Tibial nerve (tissue), 4 donors: Measurements from ENCODE around the gene HERC6. TPM values are rescaled to one million over a fixed set of nuclear protein-coding genes. Genes with fewer than 3 reads are reported as not detected.
"Not testable (repeated sequence)": the region's sequence is repeated elsewhere in the genome, so short reads cannot be mapped to it uniquely, and the experiment has no call there.

Experiments
- DNase-seq, 2 donors: peaks; one replicate each; pipeline ENCODE4 v3.0.0-alpha.2; 2019; ENCODE audit warnings: low spot score in 2 of 2
- H3K27ac ChIP-seq, 4 donors: fragments of 200-600 bp; sonication (generic) in 3 of 4; one replicate each; pipeline ENCODE4 v1.5.1; 2017 to 2019; ENCODE audit warnings: mild to moderate bottlenecking in 1 of 4
- H3K27me3 ChIP-seq, 2 donors: fragments of 200-600 bp; sonication (generic) in 1 of 2; one replicate each; pipeline versions ENCODE4 v1.5.1 to v1.6.0; 2017 to 2019
- H3K36me3 ChIP-seq, 3 donors: fragments of 200-600 bp; sonication (generic); one replicate each; pipeline ENCODE4 v1.5.1; 2018 to 2019
- H3K4me1 ChIP-seq, 4 donors: fragments of 200-600 bp; sonication (generic) in 3 of 4; one replicate each; pipeline ENCODE4 v1.5.1; 2017 to 2019
- H3K4me3 ChIP-seq, 4 donors: fragments of 200-600 bp; sonication (generic) in 3 of 4; one replicate each; pipeline ENCODE4 v1.5.1; 2017 to 2019; ENCODE audit warnings: mild to moderate bottlenecking in 1 of 4, moderate library complexity in 1 of 4
- H3K9me3 ChIP-seq, 4 donors: fragments of 200-600 bp; sonication (generic) in 3 of 4; one replicate each; pipeline ENCODE4 v1.5.1; 2017 to 2019
- CTCF ChIP-seq, 5 experiments: fragments of 200-600 bp in 3 of 5; fragments of 450-650 bp in 2 of 5; sonication (generic) in 3 of 5; IDR thresholded peaks; one replicate each; pipeline ENCODE4 v1.5.1; 2016 to 2019; ENCODE audit warnings: antibody characterized with exemption in 5 of 5, mild to moderate bottlenecking in 3 of 5, moderate library complexity in 2 of 5
- EP300 ChIP-seq, 2 donors: sonication (generic); formaldehyde crosslinking; IDR thresholded peaks; one replicate each; pipeline ENCODE4 v1.6.1; 2017; ENCODE audit warnings: antibody characterized with exemption in 2 of 2, mild to moderate bottlenecking in 1 of 2
- POLR2A ChIP-seq, 2 donors: fragments of 450-650 bp; IDR thresholded peaks; one replicate each; pipeline ENCODE4 v1.6.1; 2017; ENCODE audit warnings: antibody characterized with exemption in 2 of 2, mild to moderate bottlenecking in 2 of 2, moderate library complexity in 2 of 2
- WGBS, 2 donors: methylation state at CpG; one replicate each; pipeline ENCODE4 v1.1.5; 2018; 5-methylcytosine and 5-hydroxymethylcytosine counted together
- total RNA-seq, 4 donors: library from RNA; depleted of rRNA; stranded (reverse); fragments of >200 nt; gene quantifications; one replicate each; pipeline ENCODE4 v1.1.0, GENCODE V29; 2016

Gene HERC6
- total RNA-seq, 4 donors from 2014 or later = 6.0 to 19.2 (median 13.2) TPM

GRCh38 chr4:88359558-88359957 lies 19.1 kb upstream of the HERC6 start:
- 94 to 95% methylated on average over 10 of the region's 10 CpGs for whole genome bisulfite sequencing, 2 donors
- DNase-seq = no peak

GRCh38 chr4:88360256-88360655 lies 18.4 kb upstream of the HERC6 start:
- 79 to 90% methylated on average over 7 of the region's 7 CpGs for WGBS, 2 donors
- no peak for DNase-seq
- H3K4me3 ChIP-seq = no peak overlapping the region
- no peaks in the 10 kb centered on the region for H3K27me3 ChIP-seq
- TF ChIP-seq EP300 (IDR thresholded peaks at IDR 0.05) = no peak
- H3K27ac ChIP-seq = no peak overlapping the region
- H3K4me1 ChIP-seq = no peaks in the 10 kb centered on the region
- peaks cover 0 to 10% (median 0%) of the 10 kb centered on the region in 4 donors for H3K9me3 ChIP-seq
- no peaks in the 10 kb centered on the region for H3K36me3 ChIP-seq

More at GRCh38 chr4:88359558-88359957, 19.1 kb upstream of the HERC6 start:
- no peak overlapping the region for H3K4me3 ChIP-seq
- no peaks in the 10 kb centered on the region for H3K4me1 ChIP-seq
- H3K27me3 ChIP-seq = no peaks in the 10 kb centered on the region
- H3K9me3 ChIP-seq = peaks cover 0 to 11% (median 0%) of the 10 kb centered on the region in 4 donors
- no peaks in the 10 kb centered on the region for H3K36me3 ChIP-seq
- TF ChIP-seq EP300 (IDR thresholded peaks at IDR 0.05) (no peak), POLR2A (IDR thresholded peaks at IDR 0.05) (no peak), CTCF (IDR thresholded peaks at IDR 0.05) (no peak)
- no peak overlapping the region for H3K27ac ChIP-seq

GRCh38 chr4:88360791-88361190 lies 17.9 kb upstream of the HERC6 start:
- Histone ChIP-seq H3K27me3 (no peaks in the 10 kb centered on the region), H3K4me3 (no peak overlapping the region), H3K9me3 (peaks cover 0 to 6% (median 0%) of the 10 kb centered on the region in 4 donors), H3K4me1 (no peaks in the 10 kb centered on the region), H3K36me3 (no peaks in the 10 kb centered on the region), H3K27ac (no peak overlapping the region)
- TF ChIP-seq CTCF (IDR thresholded peaks at IDR 0.05) (no peak), POLR2A (IDR thresholded peaks at IDR 0.05) (no peak), EP300 (IDR thresholded peaks at IDR 0.05) (no peak)
- no peak for DNase-seq
- WGBS, 2 donors = 93 to 94% methylated on average over 15 to 16 of the region's 16 CpGs

DNA sequence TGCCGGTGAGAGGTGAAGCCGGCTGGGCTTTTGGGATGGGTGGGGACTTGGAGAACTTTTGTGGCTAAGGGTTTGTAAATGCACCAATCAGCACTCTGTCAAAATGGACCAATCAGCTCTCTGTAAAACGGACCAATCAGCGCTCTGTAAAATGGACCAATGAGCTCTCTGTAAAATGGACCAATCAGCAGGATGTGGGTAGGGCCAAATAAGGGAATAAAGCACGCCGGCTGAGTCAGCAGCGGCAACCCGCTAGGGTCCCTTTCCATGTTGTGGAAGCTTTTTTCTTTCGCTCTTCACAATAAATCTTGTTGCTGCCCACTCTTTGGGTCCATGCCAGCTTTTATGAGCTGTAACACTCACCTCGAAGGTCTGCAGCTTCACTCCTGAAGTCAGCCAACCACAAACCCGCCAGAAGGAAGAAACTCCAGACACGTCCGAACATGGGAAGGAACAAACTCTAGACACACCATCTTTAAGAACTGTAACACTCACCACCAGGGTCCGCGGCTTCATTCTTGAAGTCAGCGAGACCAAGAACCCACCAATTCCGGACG lies 17.4 kb upstream of the HERC6 start:
- not testable (repeated sequence) for H3K27me3 ChIP-seq, H3K4me1 ChIP-seq, H3K4me3 ChIP-seq, DNase-seq, H3K27ac ChIP-seq, H3K9me3 ChIP-seq, H3K36me3 ChIP-seq
- WGBS, 2 donors = 85 to 91% methylated on average over 17 to 18 of the region's 18 CpGs

GRCh38 chr4:88366460-88366859 lies 12.2 kb upstream of the HERC6 start:
- WGBS, 2 donors = 69 to 71% methylated on average over 2 of the region's 2 CpGs
- H3K9me3 ChIP-seq = peaks cover 0 to 6% (median 0%) of the 10 kb centered on the region in 4 donors
- H3K4me3 ChIP-seq = no peak overlapping the region
- no peaks in the 10 kb centered on the region for H3K36me3 ChIP-seq
- H3K27me3 ChIP-seq = no peaks in the 10 kb centered on the region
- H3K4me1 ChIP-seq = no peaks in the 10 kb centered on the region
- H3K27ac ChIP-seq = no peak overlapping the region
- TF ChIP-seq CTCF (IDR thresholded peaks at IDR 0.05) = no peak
- TF ChIP-seq POLR2A (IDR thresholded peaks at IDR 0.05) = no peak
- no peak for TF ChIP-seq EP300 (IDR thresholded peaks at IDR 0.05)
- DNase-seq = no peak

DNA sequence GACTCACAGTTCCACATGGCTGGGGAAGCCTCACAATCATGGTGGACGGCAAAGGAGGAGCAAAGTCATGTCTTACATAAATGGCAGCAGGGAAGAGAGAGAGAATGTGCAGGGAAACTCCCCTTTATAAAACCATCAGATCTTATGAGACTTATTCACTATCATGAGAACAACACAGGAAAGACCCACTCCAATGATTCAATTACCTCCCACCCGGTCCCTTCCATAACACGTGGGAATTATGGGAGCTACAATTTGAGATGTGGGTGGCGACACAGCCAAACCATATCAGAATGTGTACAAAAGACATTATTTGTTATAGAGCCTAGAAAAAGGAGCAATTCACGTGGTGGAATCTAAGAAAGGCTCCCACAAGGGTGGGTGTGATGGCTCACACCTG lies 10.8 kb upstream of the HERC6 start:
- DNase-seq = no peak
- no peak overlapping the region for H3K4me3 ChIP-seq
- H3K36me3 ChIP-seq = no peaks in the 10 kb centered on the region
- 84 to 90% methylated on average over 5 of the region's 5 CpGs for WGBS, 2 donors
- H3K4me1 ChIP-seq = no peaks in the 10 kb centered on the region
- no peaks in the 10 kb centered on the region for H3K27me3 ChIP-seq
- H3K27ac ChIP-seq = no peak overlapping the region
- TF ChIP-seq POLR2A (IDR thresholded peaks at IDR 0.05) (no peak), EP300 (IDR thresholded peaks at IDR 0.05) (no peak), CTCF (IDR thresholded peaks at IDR 0.05) (no peak)
- H3K9me3 ChIP-seq = peaks cover 0 to 6% (median 0%) of the 10 kb centered on the region in 4 donors
